Left lung (tissue), 10 donors: Measurements from ENCODE around the gene CREB5. TPM values are rescaled to one million over a fixed set of nuclear protein-coding genes. Genes with fewer than 3 reads are reported as not detected.
A peak's percentile ranks its signal among the peaks of the same experiment; 100 is the strongest.

Source experiments
- ATAC-seq: fragments of 200-7000 bp; cut with Tn5 transposase; one replicate; pipeline ENCODE4 v1.9.1; 2020; ENCODE audit warnings: moderate library complexity
- DNase-seq, 4 donors: peaks; one replicate each; pipeline ENCODE4 v3.0.0-alpha.2; 2013 to 2020
- H3K27ac ChIP-seq, 2 donors: fragments of 200-600 bp; sonication (generic) in 1 of 2; one replicate each; pipeline versions ENCODE4 v1.5.0 to v1.8.0; 2020 to 2021
- H3K27me3 ChIP-seq, 2 donors: fragments of 200-600 bp; sonication (generic) in 1 of 2; one replicate each; pipeline versions ENCODE4 v1.5.0 to v1.8.0; 2020 to 2021
- H3K36me3 ChIP-seq, 2 donors: fragments of 200-600 bp; sonication (generic) in 1 of 2; one replicate each; pipeline versions ENCODE4 v1.5.0 to v1.8.0; 2020 to 2021
- H3K4me1 ChIP-seq, 2 donors: fragments of 200-600 bp; one replicate each; pipeline ENCODE4 v1.8.0; 2021
- H3K4me3 ChIP-seq, 2 donors: fragments of 200-600 bp; sonication (generic) in 1 of 2; one replicate each; pipeline versions ENCODE4 v1.5.0 to v1.8.0; 2020 to 2021; ENCODE audit warnings: mild to moderate bottlenecking in 1 of 2
- H3K9me3 ChIP-seq, 2 donors: fragments of 200-600 bp; sonication (generic) in 1 of 2; one replicate each; pipeline versions ENCODE4 v1.5.0 to v1.8.0; 2020 to 2021
- CTCF ChIP-seq, 2 donors: fragments of 200-600 bp; sonication (generic) in 1 of 2; IDR thresholded peaks; one replicate each; pipeline versions ENCODE4 v1.5.0 to v1.8.0; 2021; ENCODE audit warnings: antibody characterized with exemption in 2 of 2
- intact Hi-C, 2 donors: fragments of 100-400 bp; cut with DNase I; formaldehyde crosslinking; loops; one replicate each; pipeline versions ENCODE4 v1.11.2 to v1.14.2; 2022
- polyA plus RNA-seq, 6 donors: library from polyadenylated mRNA; unstranded; fragments of 120-200 nt; gene quantifications; one replicate each; pipeline ENCODE4 v1.2.1, GENCODE V29; 2013; ENCODE audit not compliant: insufficient read length in 6 of 6
- total RNA-seq, 2 donors: library from RNA; stranded (reverse); fragmentation: NEBNext Ultra II Directional; extraction: Animal tissue kit (Norgen Biotek cat#: 25700); gene quantifications; one replicate each; pipeline ENCODE4 v1.2.1, GENCODE V29; 2021
- donor health status: DM: no; HTN: yes; CAD: no.
- donor health status: DM: no; HTN: no; CAD: no.

CREB5 gene
- total and polyA plus RNA-seq, 8 donors, result 6.6 to 19.9 (median 15.7) TPM

GRCh38 chr7:28483908-28484605 is 71.7 kb downstream of the CREB5 start:
- Histone ChIP-seq H3K4me1 (no peaks in the 10 kb centered on the region), H3K9me3 (no peaks in the 10 kb centered on the region), H3K4me3 (no peak overlapping the region), H3K27ac (no peak overlapping the region), H3K36me3 (no peaks in the 10 kb centered on the region), H3K27me3 (no peaks in the 10 kb centered on the region)
- ATAC-seq (no peak), DNase-seq (no peak)
- no peak for TF ChIP-seq CTCF (IDR thresholded peaks at IDR 0.05)
- intact Hi-C loops, result no loop called here

GRCh38 chr7:28484606-28484935 is 72.3 kb downstream of the CREB5 start:
- Histone ChIP-seq H3K27me3 (no peaks in the 10 kb centered on the region), H3K9me3 (no peaks in the 10 kb centered on the region), H3K4me3 (no peak overlapping the region), H3K36me3 (no peaks in the 10 kb centered on the region), H3K4me1 (no peaks in the 10 kb centered on the region), H3K27ac (no peak overlapping the region)
- ATAC-seq (no peak), DNase-seq (no peak)
- TF ChIP-seq CTCF (IDR thresholded peaks at IDR 0.05), result no peak
- intact Hi-C loops, result no loop called here

GRCh38 chr7:28487487-28487886 is 75.2 kb downstream of the CREB5 start:
- Histone ChIP-seq H3K4me3 (no peak overlapping the region), H3K27ac (no peak overlapping the region), H3K4me1 (no peaks in the 10 kb centered on the region), H3K27me3 (no peaks in the 10 kb centered on the region), H3K9me3 (no peaks in the 10 kb centered on the region), H3K36me3 (no peaks in the 10 kb centered on the region)
- ATAC-seq (no peak), DNase-seq (no peak)
- intact Hi-C loops, result no loop called here
- TF ChIP-seq CTCF (IDR thresholded peaks at IDR 0.05), result no peak

- no peaks in the 10 kb centered on the region for H3K36me3 ChIP-seq
- intact Hi-C loops, result no loop called here
- peak in 1 of 4 donors; percentile 40 for DNase-seq
- no peaks in the 10 kb centered on the region for H3K27me3 ChIP-seq
- TF ChIP-seq CTCF (IDR thresholded peaks at IDR 0.05), result no peak
- H3K27ac ChIP-seq, result no peak overlapping the region
- no peaks in the 10 kb centered on the region for H3K4me1 ChIP-seq
- H3K4me3 ChIP-seq, result no peak overlapping the region
- H3K9me3 ChIP-seq, result no peaks in the 10 kb centered on the region
- ATAC-seq, result no peak
These were observed 75.9 kb downstream of the CREB5 start for GRCh38 chr7:28488061-28488791.

- H3K4me3 ChIP-seq, result no peak overlapping the region
- H3K27me3 ChIP-seq, result no peaks in the 10 kb centered on the region
- no peaks in the 10 kb centered on the region for H3K4me1 ChIP-seq
- no peaks in the 10 kb centered on the region for H3K36me3 ChIP-seq
- no peak overlapping the region for H3K27ac ChIP-seq
- no peaks in the 10 kb centered on the region for H3K9me3 ChIP-seq
- DNase-seq, result no peak
- TF ChIP-seq CTCF (IDR thresholded peaks at IDR 0.05), result no peak
- no peak for ATAC-seq
- intact Hi-C loops, result no loop called here
These were observed 78.5 kb downstream of the CREB5 start for GRCh38 chr7:28490831-28491230.
